GM18499 (cell line): ENCODE measurements around the gene SSTR5.
"Not testable (repeated sequence)": the region's sequence is repeated elsewhere in the genome, so short reads cannot be mapped to it uniquely, and the experiment has no call there.

Source experiments
- ATAC-seq: cut with Tn5 transposase; IDR thresholded peaks from one replicate; pipeline ENCODE4 v1.9.1; 2021; ENCODE audit warnings: moderate number of reproducible peaks; ENCODE audit not compliant: insufficient read depth, unreplicated experiment

The SSTR5 gene

DNA sequence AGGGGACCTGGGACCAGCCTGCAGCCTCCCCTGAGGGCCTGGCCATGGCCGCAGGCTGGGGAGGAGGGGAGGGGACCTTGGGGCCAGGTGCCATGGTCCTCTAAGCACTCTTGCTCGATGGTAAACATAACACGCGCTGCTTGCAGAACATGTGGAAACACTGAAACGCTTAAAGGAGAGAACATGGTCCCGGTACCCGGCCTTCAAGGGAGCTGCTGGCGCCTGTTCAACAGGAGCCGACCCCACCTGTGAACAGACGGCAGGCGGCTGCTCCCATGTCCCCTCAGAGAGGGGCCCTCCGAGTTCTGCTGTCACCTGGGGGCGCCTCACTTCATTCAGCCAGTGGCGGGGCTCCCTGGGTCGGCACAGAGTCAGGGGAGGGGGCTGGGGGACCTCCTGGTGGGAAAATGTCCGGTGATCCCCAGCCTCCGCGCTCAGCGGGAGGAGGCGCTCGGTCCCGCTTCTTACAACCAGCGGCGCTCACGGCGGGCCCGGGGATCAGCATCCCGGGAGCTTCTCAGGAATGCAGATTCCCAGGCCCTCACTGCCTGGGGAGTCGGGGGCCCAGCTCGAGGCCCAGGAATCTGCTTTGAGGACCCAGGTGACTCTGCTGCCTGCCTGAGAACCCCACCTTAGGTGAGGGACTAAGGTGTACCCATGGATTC, 854 bp upstream of the SSTR5 start:
- ATAC-seq: no peak

DNA sequence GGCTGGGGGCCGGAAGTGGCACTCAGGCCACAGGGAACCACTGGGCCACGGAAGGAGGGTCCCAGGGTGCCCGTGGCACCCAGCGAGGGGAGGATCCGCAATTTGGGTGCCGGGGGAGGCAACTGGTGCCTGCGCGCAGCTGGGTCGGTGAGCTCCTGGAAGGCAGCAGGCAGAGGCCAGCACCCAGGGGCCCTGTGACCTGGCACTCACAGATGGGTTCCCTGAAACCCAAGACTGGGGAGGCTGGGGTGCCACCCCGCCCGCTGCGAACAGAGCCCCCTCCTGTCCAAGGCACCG, 663 bp downstream of the SSTR5 start:
- ATAC-seq: no peak

GRCh38 chr16:1073566-1074378, 1.2 kb downstream of the SSTR5 start:
- no peak for ATAC-seq

DNA sequence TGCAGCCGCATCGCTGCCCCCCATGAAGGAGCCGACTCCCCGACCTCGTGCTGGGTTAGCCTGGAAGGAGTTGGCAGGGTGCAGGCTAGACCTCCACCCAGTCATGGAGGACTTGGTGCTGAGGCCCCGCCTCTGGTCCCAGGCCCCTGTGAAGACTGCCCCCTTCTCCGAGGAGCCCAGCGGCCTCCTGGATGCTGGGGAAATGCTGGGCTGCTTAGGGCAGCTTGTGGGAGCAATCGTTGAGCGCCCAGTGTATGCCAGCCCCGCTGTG, 1.8 kb downstream of the SSTR5 start:
- no peak for ATAC-seq

GRCh38 chr16:1075546-1075945, 3.0 kb downstream of the SSTR5 start:
- ATAC-seq: no peak

DNA sequence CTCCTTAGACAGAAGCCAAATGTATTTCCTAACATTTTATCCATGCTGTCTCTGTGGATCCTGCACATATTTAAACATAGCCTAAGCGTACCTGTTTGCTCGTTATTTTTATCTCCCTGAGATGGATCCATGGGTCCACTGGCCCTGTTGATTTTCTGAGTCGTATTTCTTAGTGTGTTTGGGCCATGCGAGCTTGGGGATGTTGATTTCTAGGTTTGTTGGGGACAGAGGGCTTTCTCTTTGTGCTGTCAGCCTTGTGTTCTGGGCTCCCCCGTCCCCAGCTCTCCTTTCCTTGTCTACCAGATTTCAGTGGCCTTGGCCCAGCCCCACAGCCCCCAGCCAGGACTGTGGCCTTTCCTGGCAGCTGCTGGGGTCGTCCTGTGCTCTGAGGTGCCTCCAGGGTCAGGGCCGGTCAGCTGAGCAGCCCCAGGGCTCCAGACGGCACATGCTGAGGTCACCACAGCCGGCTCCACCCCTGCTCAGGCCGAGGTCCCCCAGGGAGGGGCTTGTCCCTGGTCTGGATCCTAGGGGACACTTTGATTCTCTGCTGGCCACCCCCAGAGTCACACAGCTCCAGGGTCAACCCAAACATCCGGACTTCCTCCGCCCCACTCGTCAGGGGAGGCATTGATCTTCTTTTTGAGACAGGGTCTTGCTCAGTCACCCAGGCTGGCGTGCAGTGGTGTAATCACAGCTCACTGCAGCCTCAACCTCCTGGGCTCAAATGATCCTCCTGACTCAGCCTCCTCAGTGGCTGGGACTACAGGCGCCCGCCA, 4.4 kb downstream of the SSTR5 start:
- ATAC-seq: no peak

GRCh38 chr16:1077877-1078578, 5.5 kb downstream of the SSTR5 start:
- ATAC-seq: no peak

DNA sequence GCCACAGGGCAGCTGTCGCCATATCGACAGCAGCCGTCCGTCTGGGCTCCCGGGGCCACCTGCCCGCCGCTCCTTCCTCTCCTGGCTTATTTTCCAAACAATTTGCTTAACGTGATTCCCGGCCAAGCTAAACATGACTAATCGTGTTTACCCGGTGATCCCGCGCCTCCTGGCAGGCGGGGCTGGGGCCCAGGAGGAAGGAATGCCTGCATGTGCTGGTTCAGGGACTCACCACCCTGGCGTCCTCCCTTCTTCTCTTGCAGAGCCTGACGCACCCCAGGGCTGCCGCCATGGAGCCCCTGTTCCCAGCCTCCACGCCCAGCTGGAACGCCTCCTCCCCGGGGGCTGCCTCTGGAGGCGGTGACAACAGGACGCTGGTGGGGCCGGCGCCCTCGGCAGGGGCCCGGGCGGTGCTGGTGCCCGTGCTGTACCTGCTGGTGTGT, 6.1 kb downstream of the SSTR5 start:
- ATAC-seq: no peak

DNA sequence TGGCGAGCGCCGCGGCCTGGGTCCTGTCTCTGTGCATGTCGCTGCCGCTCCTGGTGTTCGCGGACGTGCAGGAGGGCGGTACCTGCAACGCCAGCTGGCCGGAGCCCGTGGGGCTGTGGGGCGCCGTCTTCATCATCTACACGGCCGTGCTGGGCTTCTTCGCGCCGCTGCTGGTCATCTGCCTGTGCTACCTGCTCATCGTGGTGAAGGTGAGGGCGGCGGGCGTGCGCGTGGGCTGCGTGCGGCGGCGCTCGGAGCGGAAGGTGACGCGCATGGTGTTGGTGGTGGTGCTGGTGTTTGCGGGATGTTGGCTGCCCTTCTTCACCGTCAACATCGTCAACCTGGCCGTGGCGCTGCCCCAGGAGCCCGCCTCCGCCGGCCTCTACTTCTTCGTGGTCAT, 6.8 kb downstream of the SSTR5 start:
- no peak for ATAC-seq

DNA sequence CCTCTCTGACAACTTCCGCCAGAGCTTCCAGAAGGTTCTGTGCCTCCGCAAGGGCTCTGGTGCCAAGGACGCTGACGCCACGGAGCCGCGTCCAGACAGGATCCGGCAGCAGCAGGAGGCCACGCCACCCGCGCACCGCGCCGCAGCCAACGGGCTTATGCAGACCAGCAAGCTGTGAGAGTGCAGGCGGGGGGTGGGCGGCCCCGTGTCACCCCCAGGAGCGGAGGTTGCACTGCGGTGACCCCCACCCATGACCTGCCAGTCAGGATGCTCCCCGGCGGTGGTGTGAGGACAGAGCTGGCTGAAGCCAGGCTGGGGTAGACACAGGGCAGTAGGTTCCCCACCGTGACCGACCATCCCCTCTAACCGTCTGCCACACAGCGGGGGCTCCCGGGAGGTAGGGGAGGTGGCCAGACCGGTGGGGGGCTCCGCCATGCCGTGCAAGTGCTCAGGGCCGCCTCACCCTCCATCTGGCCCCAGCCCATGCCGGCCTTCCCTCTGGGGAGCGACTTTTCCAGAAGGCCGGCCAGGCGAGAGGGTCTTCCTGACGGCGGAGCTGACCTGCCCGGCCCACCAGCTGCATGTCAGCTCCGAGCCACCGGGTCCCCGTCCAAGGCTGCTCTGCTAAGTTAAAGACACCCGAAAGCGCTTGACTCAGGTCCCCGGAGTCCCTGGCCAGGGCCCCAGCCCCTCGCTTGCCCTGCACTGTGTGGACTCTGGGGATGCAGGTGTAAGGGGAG, 7.4 kb downstream of the SSTR5 start:
- ATAC-seq: no peak

- ATAC-seq: no peak
Observed at GRCh38 chr16:1080801-1081733, 8.5 kb downstream of the SSTR5 start.

DNA sequence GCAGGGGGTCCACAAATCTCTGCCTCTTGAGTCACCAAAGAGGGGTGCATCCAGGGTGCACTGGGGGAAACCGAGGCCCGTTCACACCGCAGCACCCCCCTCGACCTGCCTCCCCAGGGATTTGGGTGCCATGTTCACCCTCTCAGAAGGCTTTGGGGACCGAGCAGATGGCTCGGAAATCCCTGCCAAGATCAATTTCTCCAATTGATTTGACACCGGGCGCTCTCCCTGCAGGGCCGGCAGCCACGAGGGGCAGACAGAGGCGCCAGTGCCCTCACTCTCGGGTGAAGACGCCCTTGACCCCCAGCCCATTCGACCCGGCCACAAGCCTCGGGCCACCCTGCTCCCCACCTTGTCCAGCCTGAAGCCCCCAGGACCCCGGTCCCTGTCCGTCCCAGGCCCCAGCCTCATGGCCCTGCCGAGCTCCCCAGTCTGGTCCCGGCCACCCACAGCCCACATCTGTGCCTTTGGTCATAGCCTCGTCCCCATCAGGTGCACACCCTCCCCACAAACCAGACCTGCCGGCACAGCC, 9.3 kb downstream of the SSTR5 start:
- no peak for ATAC-seq

DNA sequence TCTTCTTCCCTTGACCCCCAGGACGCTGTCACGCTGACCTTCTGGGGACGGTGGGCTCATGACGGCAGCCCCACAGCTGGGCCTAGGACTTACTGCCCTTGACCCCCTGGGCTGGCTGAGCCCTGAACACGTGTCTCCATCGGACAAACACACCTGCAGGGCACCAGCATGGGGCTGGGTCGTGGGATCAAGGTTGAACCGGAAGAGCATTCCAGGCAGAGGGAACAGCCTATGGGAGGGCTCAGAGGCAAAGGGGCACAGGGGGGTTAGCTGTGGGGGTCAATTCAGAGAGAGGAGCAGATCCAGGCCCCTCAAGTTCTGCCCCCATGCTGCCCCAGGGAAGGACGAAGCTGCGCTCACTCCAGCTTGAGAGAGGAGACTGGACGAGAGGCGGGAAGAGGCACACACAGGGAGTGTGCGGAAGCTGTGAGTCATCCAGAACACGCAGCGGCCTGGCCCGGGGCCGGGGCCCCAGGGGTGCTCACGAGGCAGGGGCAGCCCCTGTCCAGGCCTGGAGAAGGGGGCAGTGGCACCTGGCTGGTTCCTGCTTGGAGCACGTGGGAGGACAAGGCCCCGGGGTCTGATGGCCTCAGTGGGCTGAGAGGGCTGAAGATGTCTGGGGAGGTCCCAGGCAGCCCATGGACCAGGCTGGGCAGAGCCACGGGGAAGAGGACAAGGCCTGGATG, 9.9 kb downstream of the SSTR5 start:
- ATAC-seq: no peak

DNA sequence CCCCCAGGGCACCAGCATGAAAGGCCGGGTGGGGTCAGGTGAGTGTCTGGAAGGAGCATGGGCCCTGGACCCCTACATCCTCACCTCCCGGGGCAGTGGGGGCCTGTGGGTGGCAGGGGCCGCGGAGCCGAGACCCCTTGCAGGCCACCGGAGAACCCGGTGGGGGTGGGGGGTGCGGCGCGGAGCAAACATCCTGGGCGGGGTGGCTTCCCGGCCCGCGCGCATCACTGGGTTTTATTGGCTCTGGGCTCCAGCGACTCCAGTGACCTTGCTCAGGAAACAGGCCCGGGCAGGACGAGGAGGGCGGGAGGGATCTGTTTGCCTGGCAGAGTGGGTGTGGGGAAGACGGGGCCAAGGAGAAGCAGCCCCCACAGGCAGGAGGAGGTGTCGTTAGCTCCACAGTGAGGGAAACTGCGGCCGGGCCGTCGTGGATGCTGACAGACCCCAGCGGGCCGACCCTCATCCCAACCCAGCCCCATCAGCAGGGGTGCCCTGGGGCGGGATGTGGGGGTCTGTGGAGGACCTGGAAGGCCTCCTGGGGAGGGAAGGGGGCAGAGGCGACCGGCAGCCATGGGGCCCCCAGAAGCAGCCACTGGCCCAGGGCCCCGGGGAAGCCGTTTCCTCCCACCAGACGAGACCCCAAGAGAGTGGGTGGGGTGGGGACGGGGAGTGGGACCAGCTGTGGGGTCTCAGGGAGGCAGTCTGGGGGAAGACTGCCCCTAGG, 10.6 kb downstream of the SSTR5 start:
- ATAC-seq: no peak

- ATAC-seq: no peak
Observed at GRCh38 chr16:1084971-1085370, 12.4 kb downstream of the SSTR5 start.

DNA sequence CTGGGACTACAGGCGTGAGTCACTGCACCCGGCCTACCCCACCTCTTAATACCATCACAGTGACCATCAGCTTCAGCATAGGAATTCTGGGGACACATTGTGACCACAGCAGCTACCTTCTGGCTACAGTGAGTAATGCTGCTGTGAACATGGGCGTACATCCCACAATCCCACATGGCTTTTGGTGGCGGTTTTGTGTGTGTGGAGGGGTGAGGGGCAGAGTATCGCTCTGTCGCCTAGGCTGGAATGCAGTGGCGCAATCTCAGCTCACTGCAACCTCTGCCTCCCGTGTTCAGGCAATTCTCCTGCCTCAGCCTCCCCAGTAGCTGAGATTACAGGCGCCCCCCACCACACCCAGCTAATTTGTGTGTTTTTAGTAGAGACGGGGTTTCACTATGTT, 13.9 kb downstream of the SSTR5 start:
- ATAC-seq: not testable (repeated sequence)

DNA sequence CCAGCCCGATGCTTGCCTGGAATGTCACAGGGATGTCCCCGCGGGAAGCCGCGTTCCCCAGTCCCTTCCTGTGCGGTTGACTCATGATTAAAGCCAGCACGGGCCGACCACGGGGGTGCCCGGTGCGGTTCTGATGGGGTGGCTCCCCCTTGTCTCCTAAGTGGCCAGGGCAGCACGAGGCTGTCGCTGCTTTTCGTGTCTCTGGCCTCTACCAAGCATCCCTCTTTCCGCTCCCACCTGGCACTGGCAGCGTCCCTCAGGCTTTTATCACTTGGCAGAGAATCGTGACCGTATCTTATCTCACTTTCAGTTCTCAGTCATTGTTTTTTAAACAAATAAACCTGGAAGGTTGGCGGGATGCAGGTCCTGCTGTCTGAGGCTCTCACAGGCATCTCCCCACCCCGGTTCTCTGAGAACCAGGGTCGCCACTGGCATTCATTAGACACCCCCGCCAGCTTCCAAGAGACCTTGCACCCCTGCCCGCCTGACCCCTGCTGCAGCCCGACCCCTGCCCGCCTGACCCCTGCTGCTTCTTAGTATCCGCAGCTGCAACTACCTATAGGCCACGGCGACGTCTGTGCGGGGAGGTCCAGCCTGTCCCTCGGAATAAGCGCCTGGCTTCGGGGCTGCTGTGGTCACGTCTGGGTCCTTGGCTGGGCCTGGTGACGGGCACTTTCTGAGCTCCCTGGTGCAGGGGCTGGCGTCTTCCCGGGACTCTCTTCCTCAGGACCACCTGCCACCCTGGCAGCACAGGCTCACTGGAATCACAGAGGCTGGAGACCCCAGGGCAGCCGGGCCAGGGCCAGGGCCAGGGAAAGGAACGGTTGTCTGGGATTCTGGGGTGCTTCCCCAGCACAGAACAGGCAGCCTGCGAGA, 16.0 kb downstream of the SSTR5 start:
- no peak for ATAC-seq
